Urinary bladder (tissue), 4 donors: Measurements from ENCODE around the gene POMZP3. TPM values are rescaled to one million over a fixed set of nuclear protein-coding genes. Genes with fewer than 3 reads are reported as not detected.
"Not testable (repeated sequence)": the region's sequence is repeated elsewhere in the genome, so short reads cannot be mapped to it uniquely, and the experiment has no call there.

ENCODE experiments used
- DNase-seq: peaks from one replicate; pipeline ENCODE4 v3.0.0-alpha.2; 2015; ENCODE audit errors: extremely low spot score
- H3K27ac ChIP-seq: one replicate; pipeline ENCODE4 v1.5.1; 2013; ENCODE audit warnings: low read depth, mild to moderate bottlenecking, moderate library complexity
- H3K36me3 ChIP-seq: one replicate; pipeline ENCODE4 v1.6.1; 2013; ENCODE audit warnings: mild to moderate bottlenecking, moderate library complexity; ENCODE audit not compliant: insufficient read depth
- H3K4me1 ChIP-seq: one replicate; pipeline ENCODE4 v1.6.1; 2013; ENCODE audit warnings: mild to moderate bottlenecking, moderate library complexity; ENCODE audit not compliant: insufficient read depth
- H3K4me3 ChIP-seq: one replicate; pipeline ENCODE4 v1.5.1; 2013; ENCODE audit warnings: low read depth, low read length
- WGBS: extraction: QIAGEN DNeasy Blood & Tissue Kit; methylation state at CpG from one replicate; pipeline ENCODE4 v1.1.7; 2013; 5-methylcytosine and 5-hydroxymethylcytosine counted together
- polyA plus RNA-seq: library from polyadenylated mRNA; stranded (reverse); fragments of 200-250 nt; gene quantifications from one replicate; pipeline ENCODE4 v1.2.3, GENCODE V29; 2013
- total RNA-seq: library from RNA; depleted of rRNA; stranded (reverse); fragments of >200 nt; gene quantifications from one replicate; pipeline ENCODE4 v1.2.3, GENCODE V29; 2014
- donor health status: healthy with polysubstance abuse.
- donor health status: healthy.

POMZP3 gene
- total and polyA plus RNA-seq, 2 donors: 3.0 to 23.8 TPM

DNA sequence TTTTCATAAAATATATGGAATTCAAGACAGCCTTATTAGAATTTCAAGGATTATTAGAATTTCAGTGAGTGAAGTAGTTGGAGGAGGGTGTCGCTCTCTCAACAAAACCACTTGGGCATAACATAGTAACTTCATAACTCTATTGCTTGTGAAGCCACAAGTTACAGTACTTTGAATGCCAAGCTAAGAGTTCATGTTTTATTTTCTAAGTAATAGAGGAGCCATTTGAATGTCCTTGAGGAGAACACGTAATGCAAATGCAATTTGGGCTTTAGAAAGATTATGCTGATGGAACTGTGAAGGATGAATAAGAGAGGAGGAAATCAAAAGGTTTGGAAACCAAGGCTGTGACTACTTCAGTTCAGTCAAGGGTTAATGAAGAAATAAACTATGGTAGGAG, 51.6 kb downstream of the POMZP3 start:
- H3K4me3 ChIP-seq, DNase-seq, H3K4me1 ChIP-seq, H3K36me3 ChIP-seq, H3K27ac ChIP-seq: not testable (repeated sequence)
- 95% methylated on average over 1 of the region's 2 CpGs for WGBS

DNA sequence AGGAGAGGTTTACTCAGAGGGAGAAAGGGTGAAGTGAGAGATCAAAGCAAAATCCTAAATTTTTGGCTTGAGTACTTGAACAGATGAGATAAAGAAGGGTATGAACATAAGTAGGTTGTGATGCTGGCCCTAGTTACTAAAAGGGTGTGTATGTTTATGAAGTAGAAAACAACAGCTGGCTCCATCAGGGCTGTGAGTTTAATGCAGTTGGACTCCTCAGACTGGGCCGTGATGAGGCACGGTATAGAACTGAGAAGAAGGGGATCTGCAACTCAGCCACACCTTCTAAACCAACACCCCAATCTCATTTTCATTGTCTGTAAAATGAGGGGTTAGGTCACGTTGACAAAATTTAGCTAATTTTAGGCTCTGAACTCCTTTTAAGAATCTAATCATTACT, 54.8 kb downstream of the POMZP3 start:
- DNase-seq, H3K4me3 ChIP-seq, H3K4me1 ChIP-seq, H3K27ac ChIP-seq, H3K36me3 ChIP-seq: not testable (repeated sequence)
- WGBS: 62% methylated on average over 3 of the region's 3 CpGs

DNA sequence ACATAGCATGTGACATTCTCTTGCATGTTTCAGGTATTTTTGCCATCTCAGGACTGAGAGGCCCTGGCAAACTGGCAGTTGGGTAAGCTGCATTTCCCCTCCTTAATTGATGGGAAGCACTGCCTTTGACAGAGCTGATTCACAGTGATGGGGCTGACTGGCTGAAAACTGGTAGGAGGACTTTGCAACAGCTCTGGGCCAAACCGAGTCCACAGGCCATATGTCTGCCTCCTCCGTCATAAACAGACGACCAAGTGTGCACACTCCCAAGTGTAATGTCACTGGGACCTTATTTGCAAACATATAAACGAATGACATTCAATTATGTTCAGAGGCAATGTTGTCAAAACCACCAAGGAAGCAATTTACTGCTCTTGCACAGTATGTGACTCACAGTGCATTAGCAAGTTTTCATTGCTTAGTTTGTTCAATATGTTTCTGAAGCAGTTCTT, 56.7 kb downstream of the POMZP3 start:
- 73% methylated on average over 4 of the region's 4 CpGs for WGBS
- H3K4me1 ChIP-seq, H3K36me3 ChIP-seq, DNase-seq, H3K4me3 ChIP-seq, H3K27ac ChIP-seq: not testable (repeated sequence)

DNA sequence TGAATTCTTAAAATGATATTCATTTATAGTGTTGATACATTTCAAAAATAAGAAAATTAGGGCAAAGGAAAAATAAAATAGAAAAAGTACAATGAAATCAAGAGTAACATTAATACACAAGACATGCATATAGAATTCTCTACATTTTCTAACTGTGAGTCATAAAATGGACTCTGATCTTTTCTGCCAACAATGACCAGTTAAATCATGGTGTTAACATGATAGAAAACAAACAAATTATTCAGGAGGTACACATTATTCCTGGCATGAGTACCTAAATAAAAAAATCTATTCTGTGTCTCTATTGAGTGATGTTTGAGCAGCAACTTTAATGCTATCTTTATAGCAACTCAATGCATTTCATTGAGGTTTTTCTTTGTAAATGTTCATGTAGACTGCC, 58.3 kb downstream of the POMZP3 start:
- H3K36me3 ChIP-seq, DNase-seq: not testable (repeated sequence)

DNA sequence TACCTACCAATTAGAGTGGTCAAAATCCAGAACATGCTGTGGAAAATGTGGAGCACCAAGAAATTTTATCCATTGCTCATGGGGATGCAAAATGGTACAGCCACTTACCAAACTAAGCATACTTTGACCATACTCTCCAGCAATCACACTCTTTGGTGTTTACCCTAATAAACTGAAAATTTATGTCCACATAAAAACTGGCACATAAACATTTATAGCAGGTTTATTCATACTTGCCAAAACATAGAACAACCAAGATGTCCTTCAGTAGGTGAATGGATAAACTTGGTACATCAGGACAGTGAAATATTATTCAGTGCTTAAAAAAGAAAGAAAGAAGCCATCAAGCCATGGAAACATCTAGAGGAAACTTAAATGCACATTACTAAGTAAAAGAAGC, 59.3 kb downstream of the POMZP3 start:
- not testable (repeated sequence) for H3K4me1 ChIP-seq, H3K36me3 ChIP-seq, H3K4me3 ChIP-seq, DNase-seq, H3K27ac ChIP-seq

More for the DNA sequence above, 58.3 kb downstream of the POMZP3 start:
- not testable (repeated sequence) for H3K27ac ChIP-seq, H3K4me3 ChIP-seq, H3K4me1 ChIP-seq

DNA sequence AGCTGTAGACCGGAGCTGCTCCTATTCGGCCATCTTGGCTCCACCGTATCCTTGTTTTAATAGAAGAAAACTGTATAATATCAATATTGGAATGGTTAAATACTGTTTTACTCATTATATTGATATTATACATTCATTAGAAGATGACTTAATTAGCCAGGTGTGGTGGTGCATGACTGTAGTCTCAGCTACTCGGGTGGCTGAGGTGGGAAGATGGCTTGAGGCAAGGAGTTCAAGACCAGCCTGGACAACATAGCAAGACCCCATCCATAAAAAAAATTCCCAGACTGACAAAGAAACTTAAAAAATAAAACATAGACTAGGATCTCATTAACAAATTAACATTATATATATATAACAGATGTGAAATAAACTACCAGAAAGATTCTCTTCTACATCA, 59.8 kb downstream of the POMZP3 start:
- DNase-seq, H3K4me1 ChIP-seq, H3K4me3 ChIP-seq, H3K27ac ChIP-seq, H3K36me3 ChIP-seq: not testable (repeated sequence)
- WGBS: 98% methylated on average over 2 of the region's 4 CpGs

DNA sequence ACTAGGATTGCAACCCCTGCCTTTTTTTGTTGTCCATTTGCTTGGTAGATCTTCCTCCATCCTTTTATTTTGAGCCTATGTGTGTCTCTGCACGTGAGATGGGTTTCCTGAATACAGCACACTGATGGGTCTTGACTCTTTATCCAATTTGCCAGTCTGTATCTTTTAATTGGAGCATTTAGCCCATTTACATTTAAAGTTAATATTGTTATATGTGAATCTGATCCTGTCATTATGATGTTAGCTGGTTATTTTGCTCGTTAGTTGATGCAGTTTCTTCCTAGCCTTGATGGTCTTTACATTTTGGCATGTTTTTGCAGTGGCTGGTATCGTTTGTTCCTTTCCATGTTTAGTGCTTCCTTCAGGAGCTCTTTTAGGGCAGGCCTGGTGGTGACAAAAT, 62.1 kb downstream of the POMZP3 start:
- WGBS: 96% methylated on average over 2 of the region's 3 CpGs
- DNase-seq, H3K36me3 ChIP-seq, H3K4me3 ChIP-seq, H3K4me1 ChIP-seq, H3K27ac ChIP-seq: not testable (repeated sequence)

DNA sequence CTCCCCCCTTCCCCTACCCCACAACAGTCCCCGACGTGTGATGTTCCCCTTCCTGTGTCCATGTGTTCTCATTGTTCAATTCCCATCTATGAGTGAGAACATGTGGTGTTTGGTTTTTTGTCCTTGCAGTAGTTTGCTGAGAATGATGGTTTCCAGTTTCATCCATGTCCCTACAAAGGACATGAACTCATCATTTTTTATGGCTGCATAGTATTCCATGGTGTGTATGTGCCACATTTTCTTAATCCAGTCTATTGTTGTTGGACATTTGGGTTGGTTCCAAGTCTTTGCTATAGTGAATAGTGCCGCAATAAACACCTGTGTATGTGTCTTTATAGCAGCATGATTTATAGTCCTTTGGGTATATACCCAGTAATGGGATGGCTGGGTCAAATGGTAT, 65.7 kb downstream of the POMZP3 start:
- not testable (repeated sequence) for H3K4me1 ChIP-seq, H3K36me3 ChIP-seq, H3K27ac ChIP-seq, H3K4me3 ChIP-seq, DNase-seq
- 95% methylated on average over 3 of the region's 3 CpGs for WGBS

DNA sequence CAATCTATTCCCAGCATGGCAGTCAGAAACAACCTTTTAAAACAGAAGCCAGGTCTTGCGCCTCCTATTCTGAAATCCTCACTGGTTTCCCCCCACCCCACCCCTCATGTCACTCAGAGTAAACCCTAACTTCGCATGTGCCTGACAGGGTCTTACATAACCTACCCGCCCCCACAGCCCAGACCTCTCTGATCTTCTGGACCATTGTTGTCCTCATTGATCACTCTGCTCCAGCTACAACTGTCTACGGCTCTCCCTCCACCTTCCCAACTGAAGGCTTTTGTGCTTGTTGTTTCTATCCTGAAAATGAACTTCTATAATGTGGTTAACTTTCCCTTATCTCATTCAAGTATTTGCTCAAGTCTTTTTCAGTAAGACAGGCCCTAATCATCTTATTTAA, 66.9 kb downstream of the POMZP3 start:
- H3K4me1 ChIP-seq, H3K4me3 ChIP-seq, H3K27ac ChIP-seq, H3K36me3 ChIP-seq, DNase-seq: not testable (repeated sequence)
- WGBS: 85% methylated on average over 4 of the region's 4 CpGs

Other genes with a start within 250 kb of the POMZP3 start
- gene SSC4D, start 217.6 kb downstream of the POMZP3 start, total RNA-seq: 0.37 TPM
- 0.68 TPM for gene SSC4D, start 217.6 kb downstream of the POMZP3 start, polyA plus RNA-seq
- 0.42 TPM for gene ZP3, start 202.3 kb downstream of the POMZP3 start, total RNA-seq
- gene ZP3, start 202.3 kb downstream of the POMZP3 start, polyA plus RNA-seq: 1.1 TPM
- gene DTX2, start 165.6 kb downstream of the POMZP3 start, total RNA-seq: 7.8 TPM
- gene DTX2, start 165.6 kb downstream of the POMZP3 start, polyA plus RNA-seq: 20.2 TPM
- gene UPK3B, start 116.7 kb downstream of the POMZP3 start, total RNA-seq: 23.6 TPM
- gene UPK3B, start 116.7 kb downstream of the POMZP3 start, polyA plus RNA-seq: 11.8 TPM
- gene SPDYE16, start 84.0 kb downstream of the POMZP3 start, total RNA-seq: not detected
- 0.23 TPM for gene SPDYE16, start 84.0 kb downstream of the POMZP3 start, polyA plus RNA-seq